WERI-Rb-1 (cell line): ENCODE measurements around the gene NLGN4Y.

Experiments used
- DNase-seq: peaks from one replicate; pipeline ENCODE4 v3.0.0-alpha.2; 2020
- H3K27ac ChIP-seq: fragments of 250-450 bp; sonication (Bioruptor Pico); 2 replicates; pipeline ENCODE4 v1.5.1; 2020; ENCODE audit warnings: mild to moderate bottlenecking, moderate library complexity
- H3K27me3 ChIP-seq: fragments of 250-450 bp; sonication (Bioruptor Pico); 2 replicates; pipeline ENCODE4 v1.5.1; 2021; ENCODE audit warnings: mild to moderate bottlenecking, low read depth, moderate library complexity; ENCODE audit not compliant: insufficient read depth, severe bottlenecking
- H3K36me3 ChIP-seq: fragments of 250-450 bp; sonication (Bioruptor Pico); 2 replicates; pipeline ENCODE4 v1.5.1; 2020; ENCODE audit warnings: mild to moderate bottlenecking, moderate library complexity
- H3K4me3 ChIP-seq: 2 replicates; pipeline ENCODE4 v1.5.1; 2011; ENCODE audit warnings: low read depth, mild to moderate bottlenecking, control low read depth, low read length
- H3K9me3 ChIP-seq: fragments of 250-450 bp; sonication (Bioruptor Pico); 2 replicates; pipeline ENCODE4 v1.5.1; 2021; ENCODE audit warnings: mild to moderate bottlenecking, moderate library complexity; ENCODE audit not compliant: severe bottlenecking
- TF ChIP-seq, protein P1 (sequence below): IDR thresholded peaks from 2 replicates; pipeline ENCODE4 v1.5.1; 2011; ENCODE audit warnings: low read depth, mild to moderate bottlenecking, control low read depth, inconsistent platforms, low read length

Gene NLGN4Y

DNA sequence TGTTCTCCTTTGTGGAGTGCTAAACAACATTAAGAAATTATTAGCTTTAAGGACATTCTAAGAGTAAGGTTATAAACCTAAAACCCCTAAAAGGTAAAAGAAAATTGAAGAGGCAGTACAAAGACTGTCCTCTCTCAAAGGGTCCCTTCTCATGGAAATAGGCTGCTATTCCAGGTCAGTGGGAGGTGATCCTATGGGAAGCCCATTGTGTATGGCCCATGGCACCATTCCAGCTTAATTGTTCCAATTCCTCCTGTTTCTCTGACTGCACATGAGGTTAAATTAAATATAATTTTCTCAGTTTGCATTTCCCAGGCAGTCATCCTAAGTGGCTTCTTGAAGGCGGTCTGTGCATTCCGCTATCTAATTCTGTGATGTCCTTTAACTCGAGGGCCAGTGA is 57.0 kb downstream of the NLGN4Y start:
- no peak for DNase-seq
- no peaks in the 10 kb centered on the region for H3K36me3 ChIP-seq
- no peaks in the 10 kb centered on the region for H3K9me3 ChIP-seq
- H3K27ac ChIP-seq, result no peak overlapping the region
- H3K4me3 ChIP-seq, result no peak overlapping the region
- TF ChIP-seq, protein P1, sequence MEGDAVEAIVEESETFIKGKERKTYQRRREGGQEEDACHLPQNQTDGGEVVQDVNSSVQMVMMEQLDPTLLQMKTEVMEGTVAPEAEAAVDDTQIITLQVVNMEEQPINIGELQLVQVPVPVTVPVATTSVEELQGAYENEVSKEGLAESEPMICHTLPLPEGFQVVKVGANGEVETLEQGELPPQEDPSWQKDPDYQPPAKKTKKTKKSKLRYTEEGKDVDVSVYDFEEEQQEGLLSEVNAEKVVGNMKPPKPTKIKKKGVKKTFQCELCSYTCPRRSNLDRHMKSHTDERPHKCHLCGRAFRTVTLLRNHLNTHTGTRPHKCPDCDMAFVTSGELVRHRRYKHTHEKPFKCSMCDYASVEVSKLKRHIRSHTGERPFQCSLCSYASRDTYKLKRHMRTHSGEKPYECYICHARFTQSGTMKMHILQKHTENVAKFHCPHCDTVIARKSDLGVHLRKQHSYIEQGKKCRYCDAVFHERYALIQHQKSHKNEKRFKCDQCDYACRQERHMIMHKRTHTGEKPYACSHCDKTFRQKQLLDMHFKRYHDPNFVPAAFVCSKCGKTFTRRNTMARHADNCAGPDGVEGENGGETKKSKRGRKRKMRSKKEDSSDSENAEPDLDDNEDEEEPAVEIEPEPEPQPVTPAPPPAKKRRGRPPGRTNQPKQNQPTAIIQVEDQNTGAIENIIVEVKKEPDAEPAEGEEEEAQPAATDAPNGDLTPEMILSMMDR, result no peak
- H3K27me3 ChIP-seq, result no peaks in the 10 kb centered on the region

DNA sequence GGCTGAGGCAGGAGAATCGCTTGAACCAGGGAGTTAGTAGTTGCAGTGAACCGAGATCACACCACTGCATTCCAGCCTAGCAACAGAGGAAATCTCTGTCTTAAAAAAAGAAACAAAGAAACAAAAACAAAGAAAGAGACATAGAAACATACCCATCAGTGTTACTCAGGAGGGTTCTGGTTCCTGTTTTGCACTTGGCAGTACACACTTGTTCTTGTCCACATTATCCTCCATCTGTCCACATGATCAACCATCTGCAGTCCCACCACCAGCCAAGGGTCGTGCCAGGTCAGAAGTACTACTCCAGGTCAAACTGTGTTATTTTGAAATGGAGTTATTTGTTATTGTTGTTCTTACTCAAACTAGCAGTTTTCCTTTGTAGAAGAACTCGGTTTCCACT is 62.4 kb downstream of the NLGN4Y start:
- Histone ChIP-seq H3K27ac (no peak overlapping the region), H3K4me3 (no peak overlapping the region), H3K36me3 (no peaks in the 10 kb centered on the region), H3K9me3 (no peaks in the 10 kb centered on the region), H3K27me3 (no peaks in the 10 kb centered on the region)
- no peak for DNase-seq
- TF ChIP-seq, protein P1, result no peak

DNA sequence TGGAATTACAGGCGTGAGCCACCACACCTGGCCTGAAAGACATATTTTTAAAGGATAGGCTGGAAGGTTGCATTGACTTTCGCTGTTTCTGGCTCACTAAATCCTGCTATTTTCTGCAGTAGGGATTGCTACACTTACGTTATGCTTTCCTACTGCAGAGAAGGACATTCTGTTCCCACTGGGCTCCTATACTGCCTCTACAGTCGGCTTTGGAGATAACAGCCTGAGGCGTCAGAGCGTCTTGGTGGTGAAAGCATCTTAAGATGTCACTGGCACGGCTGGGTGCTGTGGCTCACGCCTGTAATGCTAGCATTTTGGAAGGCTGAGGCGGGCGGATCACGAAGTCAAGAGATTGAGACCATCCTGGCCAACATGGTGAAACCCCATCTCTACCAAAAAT is 77.0 kb downstream of the NLGN4Y start:
- H3K27ac ChIP-seq, result no peak overlapping the region
- no peaks in the 10 kb centered on the region for H3K36me3 ChIP-seq
- DNase-seq, result no peak
- TF ChIP-seq, protein P1, result no peak
- H3K4me3 ChIP-seq, result no peak overlapping the region
- no peaks in the 10 kb centered on the region for H3K9me3 ChIP-seq
- H3K27me3 ChIP-seq, result no peaks in the 10 kb centered on the region

DNA sequence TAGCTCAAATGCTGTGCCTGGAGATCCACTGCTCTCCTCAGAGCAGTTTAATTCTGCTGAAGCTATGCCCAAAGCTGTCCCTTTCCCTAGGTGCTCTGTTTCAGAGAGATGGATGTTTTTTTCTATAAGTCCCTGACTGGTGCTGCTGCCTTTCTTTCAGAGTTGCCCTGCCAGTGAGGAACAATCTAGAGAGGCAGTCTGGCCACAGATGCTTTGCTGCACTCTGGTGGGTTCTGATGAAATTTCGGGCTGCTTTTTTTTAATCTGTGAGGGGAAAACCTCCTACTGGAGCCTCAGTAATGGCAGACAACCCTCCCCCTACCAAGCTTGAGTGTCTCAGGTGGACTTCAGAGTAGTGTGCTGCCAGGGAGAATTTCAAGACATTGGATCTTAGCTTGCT is 93.3 kb downstream of the NLGN4Y start:
- no peak for DNase-seq
- Histone ChIP-seq H3K9me3 (no peaks in the 10 kb centered on the region), H3K27ac (no peak overlapping the region), H3K4me3 (no peak overlapping the region), H3K36me3 (no peaks in the 10 kb centered on the region), H3K27me3 (no peaks in the 10 kb centered on the region)
- TF ChIP-seq, protein P1, result no peak

DNA sequence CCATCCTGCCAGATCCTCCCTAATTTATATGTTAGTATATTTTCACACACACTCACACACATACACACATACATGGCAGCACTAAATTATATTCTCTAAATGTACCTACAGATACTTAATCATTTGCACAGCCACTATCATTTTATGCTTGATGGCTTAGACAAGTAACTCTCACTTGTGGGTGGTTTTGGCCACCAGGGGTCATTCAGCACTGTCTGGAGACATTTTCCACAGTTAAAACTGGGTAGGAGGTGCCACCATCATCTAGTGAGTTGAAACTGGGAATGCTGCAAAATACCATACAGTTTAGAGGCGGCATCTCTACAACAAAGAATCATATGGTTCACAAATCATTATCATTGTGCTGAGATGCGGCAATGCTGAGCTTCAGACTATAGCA is 94.2 kb downstream of the NLGN4Y start:
- TF ChIP-seq, protein P1, result no peak
- Histone ChIP-seq H3K27ac (no peak overlapping the region), H3K9me3 (no peaks in the 10 kb centered on the region), H3K36me3 (no peaks in the 10 kb centered on the region), H3K4me3 (no peak overlapping the region), H3K27me3 (no peaks in the 10 kb centered on the region)
- DNase-seq, result no peak

DNA sequence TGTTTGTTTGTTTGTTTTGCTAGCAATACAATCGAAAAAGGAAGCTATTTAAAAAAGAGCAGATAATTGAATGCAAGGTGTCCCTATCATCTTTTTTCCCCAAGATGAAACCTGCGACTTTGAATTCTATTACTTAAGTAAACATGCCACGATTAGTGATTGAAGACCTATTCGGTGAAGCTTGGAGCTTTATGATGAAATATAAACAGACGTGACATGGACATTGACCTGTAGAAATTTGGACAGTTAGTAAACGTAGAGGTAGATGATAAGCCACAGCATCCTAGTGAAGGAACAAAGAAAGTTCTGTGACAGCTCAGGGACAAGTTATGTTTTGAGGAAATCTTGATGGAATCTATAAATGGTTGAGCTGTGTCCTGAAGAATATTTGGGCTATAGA is 103.9 kb downstream of the NLGN4Y start:
- Histone ChIP-seq H3K36me3 (no peaks in the 10 kb centered on the region), H3K27me3 (no peaks in the 10 kb centered on the region), H3K9me3 (no peaks in the 10 kb centered on the region), H3K27ac (no peak overlapping the region), H3K4me3 (no peak overlapping the region)
- DNase-seq, result no peak
- TF ChIP-seq, protein P1, result no peak
